GM19395 (cell line): Measurements from ENCODE around the gene CWF19L2.

Experiments used
- ATAC-seq: cut with Tn5 transposase; IDR thresholded peaks from one replicate; pipeline ENCODE4 v1.9.1; 2021; ENCODE audit warnings: mild to moderate bottlenecking, moderate library complexity; ENCODE audit not compliant: unreplicated experiment

The CWF19L2 gene

GRCh38 chr11:107316426-107316825 is 141.2 kb downstream of the CWF19L2 start:
- no peak for ATAC-seq

GRCh38 chr11:107307991-107308390 is 149.6 kb downstream of the CWF19L2 start:
- ATAC-seq, result no peak

- no peak for ATAC-seq
Observed at GRCh38 chr11:107301878-107302277, 155.7 kb downstream of the CWF19L2 start.

GRCh38 chr11:107293677-107294344 is 163.8 kb downstream of the CWF19L2 start:
- no peak for ATAC-seq

GRCh38 chr11:107282195-107282594 is 175.4 kb downstream of the CWF19L2 start:
- ATAC-seq, result no peak
